ENCODE measurements around the gene MSRB3. TPM values are rescaled to one million over a fixed set of nuclear protein-coding genes. Genes with fewer than 3 reads are reported as not detected.
A peak's percentile ranks its signal among the peaks of the same experiment; 100 is the strongest.

Gene MSRB3
- total RNA-seq, 2 experiments from 2014 or later = not detected

GRCh38 chr12:65305346-65305950, 27.0 kb downstream of the MSRB3 start:
- Mint-ChIP-seq H3K36me3 (ENCODE audit: low read depth) (no peaks in the 10 kb centered on the region), H3K27ac (no peak overlapping the region), H3K27me3 (peaks cover 14% of the 10 kb centered on the region), H3K4me1 (ENCODE audit: low read depth) (peaks cover 5% of the 10 kb centered on the region), H3K4me3 (no peak overlapping the region), H3K9me3 (no peaks in the 10 kb centered on the region)
- ChIA-PET CTCF (interaction anchor here (1.2 kb wide), 1 partner anchor 182 kb away, joined by 4 read pairs; no protein-coding TSS in a partner anchor), POLR2A (no interaction called here)
- no peak for DNase-seq
- no peak for TF ChIP-seq CTCF (IDR thresholded peaks at IDR 0.05)
- no peak for ATAC-seq
- intact Hi-C loops (cut with micrococcal nuclease) = no loop called here

GRCh38 chr12:65306366-65307168, 28.1 kb downstream of the MSRB3 start:
- intact Hi-C loops (cut with micrococcal nuclease) = no loop called here
- ChIA-PET POLR2A (no interaction called here), CTCF (interaction anchor here (1.2 kb wide), 1 partner anchor 183 kb away, joined by 4 read pairs; no protein-coding TSS in a partner anchor)
- ATAC-seq (no peak), DNase-seq (peak; percentile 11)
- Mint-ChIP-seq H3K27me3 (peaks cover 12% of the 10 kb centered on the region), H3K9me3 (no peaks in the 10 kb centered on the region), H3K4me3 (no peak overlapping the region), H3K4me1 (ENCODE audit: low read depth) (peaks cover 5% of the 10 kb centered on the region), H3K36me3 (ENCODE audit: low read depth) (no peaks in the 10 kb centered on the region), H3K27ac (no peak overlapping the region)
- TF ChIP-seq CTCF (IDR thresholded peaks at IDR 0.05) = peak; percentile 37

GRCh38 chr12:65307169-65307501, 28.7 kb downstream of the MSRB3 start:
- no peaks in the 10 kb centered on the region for H3K36me3 Mint-ChIP-seq (ENCODE audit: low read depth)
- H3K9me3 Mint-ChIP-seq = no peaks in the 10 kb centered on the region
- peaks cover 11% of the 10 kb centered on the region for H3K27me3 Mint-ChIP-seq
- ChIA-PET CTCF (no interaction called here), POLR2A (no interaction called here)
- H3K4me1 Mint-ChIP-seq (ENCODE audit: low read depth) = peaks cover 5% of the 10 kb centered on the region
- intact Hi-C loops (cut with micrococcal nuclease) = no loop called here
- TF ChIP-seq CTCF (IDR thresholded peaks at IDR 0.05) = no peak
- H3K27ac Mint-ChIP-seq = no peak overlapping the region
- DNase-seq (no peak), ATAC-seq (no peak)
- H3K4me3 Mint-ChIP-seq = no peak overlapping the region

- no peak overlapping the region for H3K4me3 Mint-ChIP-seq
Measured at GRCh38 chr12:65308006-65308405, 29.5 kb downstream of the MSRB3 start.

More at GRCh38 chr12:65308006-65308405, 29.5 kb downstream of the MSRB3 start:
- POLR2A ChIA-PET = no interaction called here
- Mint-ChIP-seq H3K27ac (no peak overlapping the region), H3K36me3 (ENCODE audit: low read depth) (no peaks in the 10 kb centered on the region), H3K27me3 (peaks cover 9% of the 10 kb centered on the region), H3K4me1 (ENCODE audit: low read depth) (peaks cover 5% of the 10 kb centered on the region), H3K9me3 (no peaks in the 10 kb centered on the region)
- intact Hi-C loops (cut with micrococcal nuclease) = no loop called here
- CTCF ChIA-PET = no interaction called here
- no peak for TF ChIP-seq CTCF (IDR thresholded peaks at IDR 0.05)
- ATAC-seq (no peak), DNase-seq (no peak)

Measured in activated CD8-positive, alpha-beta T cell treated with anti-CD3 and anti-CD28 coated beads for 36 hours (primary cell).